ENCODE measurements around the gene TMEM203.
A peak's percentile ranks its signal among the peaks of the same experiment; 100 is the strongest.

The TMEM203 gene

DNA sequence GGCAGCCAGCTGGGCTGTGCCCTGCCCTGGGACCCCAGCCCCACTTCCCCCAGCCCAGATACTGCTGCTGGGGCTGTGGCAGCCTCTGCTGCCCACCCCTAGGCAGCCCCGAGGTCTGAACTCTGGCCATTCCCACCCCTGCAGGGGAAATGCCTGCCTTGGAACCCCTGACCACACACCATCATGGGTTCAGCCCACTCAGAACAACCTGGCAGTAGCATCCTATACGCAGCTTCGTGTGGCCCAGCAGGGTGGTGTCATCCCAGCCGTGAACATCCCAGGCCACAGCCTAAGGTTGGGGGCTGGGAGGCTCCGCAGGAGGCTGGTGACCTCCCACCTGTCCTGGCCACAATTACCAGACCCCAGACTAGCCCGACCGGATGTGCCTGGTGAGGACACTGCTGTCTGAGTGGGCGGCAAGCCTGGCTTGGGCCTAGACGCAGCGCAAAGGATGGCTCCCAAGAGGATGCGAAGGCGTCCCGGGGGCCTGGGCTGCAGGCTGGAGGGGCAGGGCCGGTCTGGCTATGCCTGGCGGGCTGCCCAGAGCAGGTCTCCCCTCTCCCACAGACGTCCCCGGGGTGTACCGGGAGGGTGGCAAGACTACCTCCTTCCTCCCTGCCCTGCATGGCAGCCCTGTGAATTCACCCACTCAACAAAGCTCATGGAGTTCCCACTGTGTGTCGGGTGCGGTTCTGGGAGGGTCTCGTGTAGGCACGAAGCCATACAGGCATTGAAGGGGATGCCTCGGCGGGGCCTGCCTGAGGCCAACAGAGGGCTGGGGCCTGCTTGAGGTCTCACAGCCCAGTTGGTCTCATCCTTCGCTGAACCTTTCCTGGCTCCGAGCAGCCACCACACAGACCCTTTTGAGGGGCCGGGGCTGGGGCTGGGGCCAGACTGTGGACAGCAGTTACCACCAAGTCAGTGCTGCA lies 23.8 kb upstream of the TMEM203 start:
- DNase-seq: no peak

DNA sequence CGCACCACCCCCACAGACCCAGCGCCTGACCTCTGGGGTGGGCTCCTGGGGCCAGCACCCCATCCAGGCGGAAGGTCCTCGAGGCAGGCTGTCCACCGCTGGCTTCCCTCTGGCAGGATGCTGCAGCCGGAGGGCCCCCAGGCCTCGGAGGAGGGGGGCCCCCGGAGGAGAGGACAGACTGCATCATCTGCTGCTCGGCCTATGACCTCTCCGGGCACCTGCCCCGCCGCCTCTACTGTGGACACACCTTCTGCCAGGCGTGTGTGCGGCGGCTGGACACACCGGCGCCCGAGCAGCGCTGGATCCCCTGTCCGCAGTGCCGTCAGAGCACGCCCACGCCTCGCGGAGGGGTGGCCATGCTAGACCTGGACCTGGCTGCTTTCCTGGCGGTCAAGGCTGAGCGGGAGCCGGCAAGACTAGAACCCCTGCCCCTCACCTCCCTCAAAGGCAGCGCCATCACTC lies 23.1 kb upstream of the TMEM203 start:
- DNase-seq: no peak

DNA sequence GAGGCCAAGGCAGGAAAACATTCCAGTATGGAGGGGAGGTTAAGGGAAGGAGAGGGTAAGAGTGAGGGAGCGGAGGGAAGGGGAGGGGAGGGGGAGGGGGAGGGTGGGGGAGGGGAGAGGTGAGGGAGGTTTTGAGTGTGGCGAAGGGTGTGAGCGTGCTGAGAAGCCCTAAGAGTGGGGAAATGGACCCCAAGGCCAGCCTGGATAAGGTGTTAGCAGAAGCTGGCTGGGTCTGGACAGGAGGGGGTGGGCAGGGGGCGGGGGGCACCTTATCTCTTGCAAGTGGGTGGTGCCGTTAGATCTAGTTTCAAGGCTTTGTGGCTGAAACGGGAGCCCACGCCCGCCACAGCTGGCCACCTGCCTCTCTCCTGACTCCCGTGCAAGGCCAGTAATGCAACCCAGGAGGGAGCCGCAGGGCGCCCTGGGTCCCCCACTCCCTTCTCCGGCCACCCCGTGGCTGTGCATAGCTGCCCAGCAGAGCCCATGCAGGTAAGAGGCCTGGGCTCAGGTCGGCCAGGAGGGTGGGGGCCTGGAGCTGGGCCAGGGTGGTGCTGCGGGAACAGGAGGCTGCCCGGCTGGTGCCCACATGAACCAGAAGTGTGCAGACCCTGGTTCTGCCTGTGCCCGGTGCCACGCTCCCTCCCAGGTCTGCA lies 22.5 kb upstream of the TMEM203 start:
- DNase-seq: no peak

DNA sequence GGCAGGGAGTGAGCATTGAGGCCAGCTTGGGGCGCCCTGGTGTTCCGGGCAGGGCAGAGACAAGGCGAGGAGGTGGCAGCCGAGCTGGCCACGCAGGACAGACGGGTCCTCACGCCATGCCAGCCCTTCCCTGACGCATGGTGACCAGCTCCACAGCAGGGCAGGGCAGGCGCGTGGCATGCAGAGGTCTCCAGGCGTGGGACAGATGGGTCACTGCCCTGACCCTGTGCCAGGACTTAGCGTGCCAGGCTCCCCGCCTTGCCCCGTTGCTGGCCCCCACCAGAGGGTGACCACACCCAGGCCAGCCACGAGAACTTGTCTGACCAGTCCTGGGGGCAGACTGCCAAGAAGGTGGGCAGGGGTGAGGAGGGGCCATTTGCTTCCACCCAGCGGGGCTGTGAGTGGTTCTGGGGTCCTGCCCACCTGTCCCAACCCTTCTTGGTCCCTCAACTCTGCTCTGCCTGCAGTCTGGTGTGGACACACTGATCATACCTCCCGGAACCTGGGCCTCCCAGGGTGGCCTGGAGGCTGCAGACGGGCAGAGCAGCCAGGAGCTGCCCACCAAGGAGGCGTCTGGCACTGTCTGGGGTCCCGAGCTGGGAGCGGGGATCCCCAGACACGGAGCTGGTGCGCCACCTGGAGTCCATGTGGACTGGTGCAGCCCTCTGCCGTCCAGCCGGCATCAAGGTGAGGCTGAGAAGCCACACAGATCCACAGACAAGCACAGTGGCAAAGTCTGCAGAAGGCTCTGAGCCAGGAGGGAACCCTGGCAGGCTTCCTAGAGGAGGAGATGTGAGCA lies 21.8 kb upstream of the TMEM203 start, which contains the start of gene RNF224:
RNF224 (plus strand) TSS at position 449 of the 799 bp plus-strand sequence. CDS start 834 bp downstream, outside the sequence.
- peak; percentile 42 for DNase-seq

DNA sequence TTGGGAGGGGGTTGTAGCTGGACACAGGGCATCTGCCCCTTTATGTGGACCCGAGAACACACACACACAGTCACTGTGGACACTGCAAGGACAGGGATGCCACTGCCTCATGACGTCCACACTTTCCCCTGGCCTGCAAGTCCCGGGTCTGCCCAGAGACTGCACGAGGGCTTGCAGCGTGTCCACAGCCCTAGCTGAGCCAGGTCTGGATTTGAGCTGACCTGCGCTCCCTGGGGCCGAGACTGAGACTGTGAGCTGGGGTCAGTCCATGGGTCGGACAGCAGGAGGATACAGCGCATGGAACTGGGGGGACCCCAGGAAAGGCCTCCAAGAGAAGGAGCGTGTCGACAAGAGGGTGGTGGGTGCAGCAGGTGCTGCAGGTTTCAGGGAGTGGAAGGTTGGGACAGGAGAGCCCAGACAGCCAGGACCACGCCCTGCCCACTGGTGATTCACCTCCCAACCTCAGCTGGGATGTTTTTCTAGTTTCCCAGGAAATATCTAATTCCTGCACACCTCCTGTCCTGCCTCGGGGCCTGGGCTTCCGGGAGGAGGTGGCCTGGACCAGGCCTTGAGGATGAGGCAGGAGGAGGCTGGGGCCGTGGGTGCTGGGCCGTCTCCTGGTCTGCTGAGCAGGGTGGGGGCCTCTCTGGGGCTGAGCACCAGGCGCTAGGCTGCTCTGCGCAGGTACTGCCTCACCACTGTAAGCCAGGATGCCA lies 21.0 kb upstream of the TMEM203 start:
- no peak for DNase-seq

DNA sequence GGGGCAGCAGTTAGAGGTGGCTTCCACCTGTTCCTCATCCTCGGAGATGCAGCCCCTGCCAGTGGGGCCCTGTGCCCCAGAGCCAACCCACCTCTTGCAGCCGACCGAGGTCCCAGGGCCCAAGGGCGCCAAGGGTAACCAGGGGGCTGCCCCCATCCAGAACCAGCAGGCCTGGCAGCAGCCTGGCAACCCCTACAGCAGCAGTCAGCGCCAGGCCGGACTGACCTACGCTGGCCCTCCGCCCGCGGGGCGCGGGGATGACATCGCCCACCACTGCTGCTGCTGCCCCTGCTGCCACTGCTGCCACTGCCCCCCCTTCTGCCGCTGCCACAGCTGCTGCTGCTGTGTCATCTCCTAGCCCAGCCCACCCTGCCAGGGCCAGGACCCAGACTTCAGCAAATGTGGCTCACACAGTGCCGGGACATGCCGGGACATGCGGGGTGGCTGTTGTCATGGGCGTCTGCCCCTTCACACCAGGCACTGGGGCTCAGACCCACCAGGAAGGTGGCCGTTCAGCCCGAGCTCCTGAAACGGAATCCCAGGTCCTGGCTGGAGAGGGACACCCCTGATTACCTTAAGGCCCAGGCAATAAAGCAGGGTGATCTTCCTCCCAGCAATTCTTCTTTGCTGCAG lies 20.4 kb upstream of the TMEM203 start:
- DNase-seq: no peak

DNA sequence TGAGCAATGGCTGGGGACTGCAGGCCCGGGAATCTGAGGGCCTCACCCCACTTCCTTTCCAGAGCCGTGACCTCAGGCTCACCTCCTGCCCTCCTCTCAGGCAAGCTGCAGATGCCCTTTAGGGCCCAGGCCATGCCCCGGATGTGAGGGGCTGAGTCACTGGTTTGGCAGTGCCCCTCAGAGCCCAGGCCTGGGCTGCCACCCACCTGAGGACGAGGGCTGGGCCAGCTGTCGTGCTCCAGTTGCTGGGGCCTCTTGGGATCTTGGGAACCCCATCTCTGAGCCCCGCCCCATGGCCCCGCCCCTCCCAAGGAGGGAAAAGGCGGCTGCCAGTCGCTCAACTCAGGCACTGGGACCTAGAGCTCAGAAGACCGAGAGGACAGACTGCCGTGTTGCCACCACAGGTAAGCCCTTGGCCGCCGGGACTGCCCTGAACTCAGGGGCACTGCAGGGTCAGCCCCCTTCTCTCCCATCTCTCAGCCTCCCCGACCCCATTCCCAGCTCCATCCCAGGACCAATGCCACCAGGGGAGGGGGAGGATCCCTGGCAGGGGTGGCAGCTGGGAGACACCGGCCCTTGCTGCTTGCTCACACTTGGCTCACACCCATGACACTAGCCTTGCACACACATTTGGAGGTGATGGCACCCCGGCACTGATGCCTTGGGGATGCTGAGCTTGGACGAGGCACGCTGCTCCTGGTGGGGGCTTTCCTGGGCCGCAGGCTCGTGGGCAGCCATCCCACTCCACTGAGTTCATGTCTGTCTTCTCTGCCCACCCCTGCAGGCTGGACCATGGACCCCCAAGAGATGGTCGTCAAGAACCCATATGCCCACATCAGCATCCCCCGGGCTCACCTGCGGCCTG lies 19.6 kb upstream of the TMEM203 start, which contains the start of gene CYSRT1:
CYSRT1 (plus strand) TSS at position 345 of the 865 bp plus-strand sequence; CDS start at position 793, 448 bp downstream.
- no peak for DNase-seq

DNA sequence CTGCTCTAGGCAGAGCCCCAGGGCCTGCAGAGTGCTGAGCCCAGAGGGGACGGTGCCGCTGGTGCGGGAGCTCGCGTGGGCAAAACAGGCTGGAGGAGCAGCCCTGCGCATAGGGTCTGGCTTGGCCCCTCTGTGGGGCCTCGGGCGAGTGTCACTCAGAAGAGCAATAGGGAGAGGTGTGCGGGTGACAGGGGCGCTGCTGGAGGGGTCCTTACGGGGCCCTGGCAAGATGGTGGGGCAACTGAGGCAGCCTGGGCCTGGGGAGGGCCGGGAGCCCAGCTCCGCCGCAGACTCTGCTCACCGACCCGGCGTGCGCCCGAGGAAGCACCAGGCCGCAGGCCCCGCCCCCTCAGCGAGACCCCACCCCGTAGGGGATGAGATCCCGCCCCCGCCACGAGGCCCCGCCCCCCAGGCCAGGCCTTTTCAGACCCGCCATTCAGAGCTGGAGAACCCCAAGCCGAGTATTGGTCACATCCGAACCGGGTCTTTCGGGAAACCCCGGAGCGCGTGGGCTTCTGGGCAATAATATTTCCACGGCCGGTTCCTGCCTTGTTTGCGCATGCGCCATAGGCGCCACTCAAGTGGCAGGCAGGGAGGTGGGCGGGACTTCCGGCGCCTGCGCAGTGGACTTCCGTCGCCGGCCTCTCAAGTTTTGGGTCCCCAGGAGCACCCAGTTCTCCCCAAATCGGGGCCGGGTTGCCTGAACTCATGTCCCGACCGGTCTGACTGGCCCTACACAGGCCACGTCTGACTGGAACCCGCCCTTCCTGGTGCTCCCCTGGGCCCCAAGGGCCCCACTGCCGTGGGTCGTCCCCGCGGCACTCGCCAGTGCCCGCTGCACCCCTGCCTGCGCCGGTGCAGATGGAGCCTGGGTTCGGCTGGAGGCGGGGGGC lies 17.9 kb upstream of the TMEM203 start:
- peak; percentile 82 for DNase-seq

DNA sequence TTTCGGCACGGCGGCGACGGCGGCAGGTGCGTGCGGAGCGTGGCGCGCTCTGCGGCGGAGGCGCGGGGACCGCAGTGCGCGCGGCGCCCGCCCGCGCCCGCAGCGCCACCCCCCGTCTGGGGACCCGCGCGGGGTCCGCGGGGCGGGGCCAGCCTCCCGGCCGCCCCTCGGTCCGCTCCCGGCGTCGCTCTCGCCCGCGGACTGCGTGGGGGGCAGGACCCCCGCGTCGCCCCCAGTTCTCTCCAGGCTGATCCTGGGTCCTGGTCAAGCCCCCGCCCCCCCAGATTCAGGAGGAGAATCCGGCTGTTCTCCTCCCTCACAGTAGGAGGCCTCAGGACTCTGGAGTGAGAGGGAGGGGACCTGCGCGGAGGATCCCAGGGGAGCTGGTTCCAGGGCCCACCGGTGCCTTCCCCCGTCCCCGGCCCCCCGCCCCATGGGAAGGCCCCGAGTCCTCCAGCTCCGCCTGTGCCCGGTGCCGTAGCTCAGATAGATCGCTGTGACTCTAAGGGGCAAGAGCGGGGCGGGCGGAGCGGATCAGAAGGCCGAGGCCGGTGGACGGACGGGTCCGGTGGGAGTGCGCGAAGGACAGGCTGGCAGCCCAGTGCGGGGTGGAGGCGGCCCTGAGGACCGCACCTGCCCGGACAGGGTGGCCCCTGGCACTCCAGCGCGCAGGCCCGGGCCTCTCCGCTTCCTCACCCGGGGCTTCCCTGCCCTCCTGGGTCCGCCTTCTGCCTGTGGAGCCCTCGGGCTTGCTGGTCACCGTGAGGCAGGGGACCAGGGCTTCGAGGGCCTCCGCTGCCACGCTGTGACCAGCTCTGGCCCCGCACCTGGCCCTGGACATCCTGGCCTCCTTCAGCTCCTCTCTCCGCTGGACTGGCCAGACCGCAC lies 17.0 kb upstream of the TMEM203 start, which contains the start of gene RNF208:
RNF208 (minus strand) TSS at position 51 of the 888 bp plus-strand sequence. CDS start 1,028 bp downstream, outside the sequence.
- no peak for DNase-seq

DNA sequence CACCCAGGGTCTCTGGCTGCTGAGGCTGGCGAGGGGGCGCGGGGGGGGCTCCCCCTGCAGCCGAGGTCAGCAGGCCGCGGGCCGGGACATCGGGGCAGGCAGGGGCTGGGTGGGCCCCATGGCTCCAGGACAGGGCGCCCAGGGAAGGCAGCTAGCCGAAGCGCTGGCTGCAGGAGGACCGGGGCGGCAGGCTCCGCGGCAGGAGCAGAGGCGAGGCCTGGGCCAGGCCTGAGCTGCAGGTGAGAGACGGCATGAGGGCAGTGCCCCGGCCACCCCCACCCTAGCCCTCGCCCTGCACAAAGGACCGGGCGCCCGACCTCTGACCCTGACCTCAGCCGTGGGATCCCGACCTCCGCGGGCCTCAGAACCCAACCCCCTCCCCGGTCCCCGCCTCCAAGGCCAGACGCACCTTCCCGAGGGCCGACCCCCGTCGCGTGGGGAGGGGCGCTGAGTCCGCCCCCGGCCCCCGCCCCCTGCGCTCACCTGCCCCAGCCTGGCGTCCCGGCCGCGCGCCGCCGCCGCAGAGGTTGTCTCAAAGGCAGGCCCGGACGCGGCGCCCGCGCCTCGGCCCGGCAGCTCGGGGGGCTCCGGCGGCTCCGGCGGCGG lies 16.2 kb upstream of the TMEM203 start:
- peak; percentile 43 for DNase-seq

DNA sequence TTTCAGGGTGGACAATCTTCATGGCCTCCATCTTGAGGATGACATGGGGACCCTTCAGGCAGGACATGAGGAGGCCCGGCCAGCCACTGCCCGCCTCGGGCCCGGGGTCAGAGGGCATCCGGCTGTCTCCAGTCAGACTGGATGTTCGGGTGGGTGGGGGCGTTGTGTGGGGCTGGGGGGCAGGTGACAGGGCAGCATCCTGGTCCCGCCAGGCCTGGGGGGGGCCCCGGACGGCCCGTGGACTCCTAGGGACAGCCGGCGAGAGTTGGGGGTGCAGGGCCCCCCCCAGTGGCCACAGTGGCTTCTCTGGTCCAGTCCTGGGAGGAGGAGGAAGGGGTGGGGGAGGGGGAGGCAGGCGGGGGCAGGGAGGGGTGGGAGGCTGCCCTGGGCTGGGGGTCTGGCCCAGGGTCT lies 15.7 kb upstream of the TMEM203 start:
- DNase-seq: no peak

DNA sequence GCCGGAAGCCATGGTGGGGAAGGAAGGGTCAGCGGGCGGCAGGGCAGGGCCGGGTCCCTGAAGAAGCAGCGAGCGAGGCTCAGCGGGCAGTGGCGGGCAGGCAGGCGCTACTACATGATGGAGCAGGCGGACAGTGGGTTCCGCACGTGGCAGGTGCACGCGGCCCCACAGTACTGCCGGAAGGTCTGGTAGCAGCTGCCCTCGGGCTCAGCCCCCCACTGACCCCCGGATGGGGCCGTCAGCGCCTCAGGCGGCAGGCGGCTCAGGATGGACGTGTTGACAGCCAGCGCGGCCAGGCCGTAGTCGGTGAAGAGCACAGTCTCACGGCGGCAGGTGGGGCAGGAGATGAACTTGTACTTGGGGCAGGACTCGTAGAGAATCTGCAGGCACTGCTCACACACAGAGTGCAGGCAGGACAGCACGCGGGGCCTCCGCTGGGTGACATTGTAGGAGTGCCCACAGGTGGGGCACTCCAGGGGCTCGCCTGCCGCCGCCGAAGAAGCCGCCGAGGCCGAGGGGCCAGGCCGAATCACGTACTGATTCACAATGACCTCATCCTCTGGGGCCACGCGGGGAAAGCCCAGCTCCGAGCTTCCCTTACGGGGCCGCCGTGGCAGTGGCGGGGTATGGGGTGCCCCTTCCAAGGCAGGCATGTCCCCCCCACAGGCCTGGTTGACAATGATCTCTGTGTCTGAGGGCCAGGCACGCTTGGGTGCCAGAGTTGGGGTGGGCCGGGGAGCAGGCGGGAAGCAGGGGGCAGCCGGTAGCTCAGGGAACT lies 15.1 kb upstream of the TMEM203 start:
- DNase-seq: no peak

DNA sequence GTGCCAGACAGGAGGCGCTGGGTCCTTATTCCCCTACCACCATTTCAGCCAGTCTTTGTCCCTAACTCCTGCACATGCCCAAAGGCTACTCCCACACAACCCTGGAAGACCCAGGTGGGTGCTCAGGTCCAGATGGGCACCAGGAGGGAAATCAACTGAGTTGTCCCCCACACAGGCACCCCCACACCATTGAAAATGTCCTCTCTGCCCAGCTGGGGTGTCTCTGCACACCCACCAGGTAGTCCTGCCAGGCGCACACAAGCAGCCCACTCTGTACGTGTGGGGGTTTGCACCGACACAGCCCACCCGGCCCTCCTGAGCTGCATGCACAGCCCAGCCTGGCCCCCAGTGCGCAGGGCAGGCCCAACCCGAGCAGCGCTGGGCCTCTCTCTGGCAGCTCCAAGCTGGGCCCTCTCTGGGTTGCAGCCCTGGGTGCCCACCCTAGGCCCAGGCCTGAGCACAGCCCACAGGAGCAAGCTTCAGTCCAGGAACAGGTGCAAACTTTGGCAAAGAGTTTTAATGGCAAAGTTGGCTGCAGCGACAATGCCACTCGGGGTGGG lies 14.4 kb upstream of the TMEM203 start:
- DNase-seq: no peak

DNA sequence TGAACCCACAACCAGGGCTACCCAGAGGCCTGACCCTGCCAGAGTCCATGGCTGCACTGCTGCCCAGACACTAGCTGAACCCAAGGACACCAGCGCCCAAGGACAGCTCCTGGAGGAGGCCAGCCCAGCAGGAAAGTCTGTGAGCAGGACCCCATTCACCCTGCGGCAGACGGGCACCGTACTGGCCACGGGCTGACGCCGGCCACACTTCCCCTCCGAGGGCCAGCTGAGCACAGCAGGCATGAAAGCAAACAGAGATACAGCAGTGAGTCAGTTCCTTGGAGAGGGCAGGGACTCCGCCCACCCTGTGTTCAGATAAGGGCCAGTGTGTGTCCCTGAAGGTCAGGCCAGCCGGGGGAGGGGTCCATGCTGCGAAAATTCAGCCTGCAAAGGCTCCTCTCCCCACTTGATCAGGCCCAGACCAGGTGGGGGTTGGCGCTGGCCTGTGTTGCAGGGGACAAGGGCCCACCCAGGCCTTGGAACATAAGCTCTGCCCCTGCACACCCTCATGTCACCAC lies 13.4 kb upstream of the TMEM203 start:
- DNase-seq: no peak

DNA sequence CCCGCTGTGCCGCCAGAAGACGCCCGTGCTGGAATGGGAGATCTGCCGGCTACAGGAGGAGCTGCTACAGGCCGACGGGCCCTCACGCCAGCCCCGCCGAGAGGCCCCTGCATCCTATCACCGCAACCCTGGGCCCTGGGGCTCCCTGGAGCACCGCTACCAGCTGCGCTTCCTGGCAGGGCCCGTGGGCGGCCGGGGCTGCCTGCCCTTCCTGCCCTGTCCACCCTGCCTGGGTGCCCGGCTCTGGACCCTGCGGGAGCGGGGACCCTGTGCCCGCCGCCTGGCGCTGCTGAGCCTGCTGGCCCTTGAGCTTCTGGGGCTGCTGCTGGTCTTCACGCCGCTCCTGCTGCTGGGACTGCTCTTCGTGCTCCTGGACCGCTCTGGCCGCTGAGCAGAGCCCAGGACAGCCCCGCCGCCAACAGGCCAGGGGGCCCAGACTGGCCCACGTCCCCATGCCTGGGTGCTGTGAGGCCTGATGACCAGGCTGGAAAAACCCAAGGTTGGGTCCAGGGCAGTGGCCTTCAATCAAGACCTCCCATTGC lies 12.8 kb upstream of the TMEM203 start:
- DNase-seq: no peak

All from NCI-H510A (cell line).